Adrenal gland (tissue), 12 donors: ENCODE data around the gene HSD17B7. TPM values are rescaled to one million over a fixed set of nuclear protein-coding genes. Genes with fewer than 3 reads are reported as not detected.

Experiments used
- DNase-seq, 7 donors: peaks; one replicate each; pipeline ENCODE4 v3.0.0-alpha.2; 2019 to 2020
- H3K27ac ChIP-seq, 5 donors: fragments of 200-600 bp; sonication (generic) in 4 of 5; 1 replicate in 3 of 5; 2 replicates in 2 of 5; pipeline versions ENCODE4 v1.5.1 to v1.8.0; 2016 to 2020; ENCODE audit warnings: mild to moderate bottlenecking in 1 of 5
- H3K27me3 ChIP-seq: fragments of 200-600 bp; 2 replicates; pipeline ENCODE4 v1.8.0; 2021
- H3K36me3 ChIP-seq, 2 donors: fragments of 200-600 bp; replicated peaks in 1 of 2; 1 replicate in 1 of 2; 2 replicates in 1 of 2; pipeline versions ENCODE4 v1.5.1 to v1.8.0; 2018 to 2022
- H3K4me1 ChIP-seq, 2 donors: fragments of 200-600 bp; replicated peaks in 1 of 2; 1 replicate in 1 of 2; 2 replicates in 1 of 2; pipeline versions ENCODE4 v1.5.1 to v1.8.0; 2018 to 2021
- H3K4me3 ChIP-seq, 4 donors: fragments of 200-600 bp; sonication (generic) in 3 of 4; one replicate each; pipeline ENCODE4 v1.5.1; 2016 to 2018
- H3K9me3 ChIP-seq, 3 donors: fragments of 200-600 bp; sonication (generic) in 1 of 3; replicated peaks in 1 of 3; 1 replicate in 2 of 3; 2 replicates in 1 of 3; pipeline versions ENCODE4 v1.5.1 to v1.8.0; 2016 to 2021
- CTCF ChIP-seq, 6 experiments: fragments of 450-650 bp in 4 of 6; fragments of 200-600 bp in 2 of 6; sonication (generic) in 1 of 6; IDR thresholded peaks; 1 replicate in 5 of 6; 2 replicates in 1 of 6; pipeline versions ENCODE4 v1.5.1 to v1.8.0; 2016 to 2021; ENCODE audit warnings: antibody characterized with exemption in 6 of 6, mild to moderate bottlenecking in 2 of 6, moderate library complexity in 1 of 6
- POLR2A ChIP-seq, 2 donors: fragments of 450-650 bp; IDR thresholded peaks; one replicate each; pipeline ENCODE4 v1.6.1; 2017; ENCODE audit warnings: antibody characterized with exemption in 2 of 2, mild to moderate bottlenecking in 2 of 2, moderate library complexity in 1 of 2
- WGBS, 4 donors: extraction: QIAGEN DNeasy Blood & Tissue Kit in 2 of 4; methylation state at CpG; one replicate each; pipeline versions ENCODE4 v1.1.5 to v1.1.7; 2013 to 2017; 5-methylcytosine and 5-hydroxymethylcytosine counted together
- intact Hi-C, 2 donors: fragments of 100-400 bp; cut with DNase I; formaldehyde crosslinking; loops; one replicate each; pipeline versions ENCODE4 v1.14.1 to v1.15.0; 2022 to 2023
- polyA plus RNA-seq, 3 donors: library from polyadenylated mRNA; stranded (reverse); fragments of 200-250 nt in 2 of 3; fragments of 350-450 nt in 1 of 3; fragmentation: Illumina TruSeq in 1 of 3; extraction: RNeasy Lipid Tissue Mini Kit (QIAGEN cat#74804) in 1 of 3; gene quantifications; one replicate each; pipeline ENCODE4 v1.2.3, GENCODE V29; 2013 to 2014
- total RNA-seq, 9 donors: library from RNA; depleted of rRNA in 4 of 9; stranded (reverse); fragments of >200 nt in 4 of 9; fragments of 120-200 nt in 1 of 9; fragmentation: NEBNext Ultra II Directional in 1 of 9; extraction: Animal tissue kit (Norgen Biotek cat#: 25700) in 1 of 9; gene quantifications; one replicate each; pipeline versions ENCODE4 v1.1.0 to v1.2.4, GENCODE V29; 2013 to 2023
- donor health status: healthy with polysubstance abuse.
- donor health status: Bipolar disorder and iron deficiency.
- donor health status: DM: yes; HTN: yes; CAD: no.
- donor health status: DM: no; HTN: no; CAD: no.
- donor health status: DM: no; HTN: no; CAD: no.
- donor health status: DM: yes; HTN: yes; CAD: no.

The HSD17B7 gene
- total and polyA plus RNA-seq, 12 donors: 17.7 to 133 (median 39.8) TPM

DNA sequence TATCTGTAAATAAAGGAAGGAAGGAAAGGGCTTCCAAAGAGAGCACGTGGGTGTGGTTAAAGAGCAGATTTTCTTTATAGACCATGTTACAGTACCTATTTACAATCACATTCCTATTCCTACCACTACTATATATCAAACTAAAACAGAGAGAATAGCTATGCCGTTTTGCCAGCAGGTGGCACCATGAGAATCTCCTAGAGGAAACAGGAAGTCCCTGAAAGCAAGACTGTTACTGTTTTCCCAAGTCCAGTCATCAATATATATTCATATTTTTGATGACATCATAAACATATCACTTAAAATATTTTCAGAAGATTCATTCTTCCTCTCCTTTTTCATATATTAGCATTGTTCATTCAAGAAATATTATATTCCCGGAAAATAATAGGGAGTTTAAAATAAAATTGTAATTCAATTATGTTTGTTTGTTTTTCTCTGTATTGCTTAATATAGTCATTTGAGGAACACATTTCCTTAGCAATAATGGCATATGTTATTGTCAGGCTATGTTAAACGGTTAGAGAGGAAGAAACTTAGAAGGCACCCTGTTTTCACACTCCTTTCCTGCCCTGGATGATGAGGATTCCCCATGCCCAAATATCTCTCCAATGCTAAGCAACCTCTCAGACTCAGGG is 63.9 kb downstream of the HSD17B7 start:
- no peak overlapping the region for H3K27ac ChIP-seq
- no peak overlapping the region for H3K4me3 ChIP-seq
- H3K9me3 ChIP-seq: no peaks in the 10 kb centered on the region
- H3K27me3 ChIP-seq: no peaks in the 10 kb centered on the region
- DNase-seq: peak; percentile 47 to 89 (median 63)
- H3K36me3 ChIP-seq: no peaks in the 10 kb centered on the region
- 24 to 30% (median 26%) methylated on average over 4 of the region's 4 CpGs for WGBS, 4 donors
- no peaks in the 10 kb centered on the region for H3K4me1 ChIP-seq
- intact Hi-C loops: loop anchor here in 1 of 2 donors (10.0 kb wide), 1 partner anchor 460 kb away; no protein-coding TSS in a partner anchor
- no peak for TF ChIP-seq POLR2A (IDR thresholded peaks at IDR 0.05)
- TF ChIP-seq CTCF (IDR thresholded peaks at IDR 0.05): peak; percentile 53 to 75 (median 66)

- H3K36me3 ChIP-seq: no peaks in the 10 kb centered on the region
- no peak overlapping the region for H3K27ac ChIP-seq
- WGBS, 4 donors: 89 to 95% (median 90%) methylated on average over 4 of the region's 4 CpGs
- no peaks in the 10 kb centered on the region for H3K9me3 ChIP-seq
- no peaks in the 10 kb centered on the region for H3K4me1 ChIP-seq
- no peak overlapping the region for H3K4me3 ChIP-seq
- no peak for DNase-seq
- H3K27me3 ChIP-seq: no peaks in the 10 kb centered on the region
- TF ChIP-seq CTCF (IDR thresholded peaks at IDR 0.05) (no peak), POLR2A (IDR thresholded peaks at IDR 0.05) (no peak)
- intact Hi-C loops: loop anchor here in 1 of 2 donors (10.0 kb wide), 1 partner anchor 459 kb away; no protein-coding TSS in a partner anchor
These were observed 65.1 kb downstream of the HSD17B7 start for GRCh38 chr1:162855461-162856150.

DNA sequence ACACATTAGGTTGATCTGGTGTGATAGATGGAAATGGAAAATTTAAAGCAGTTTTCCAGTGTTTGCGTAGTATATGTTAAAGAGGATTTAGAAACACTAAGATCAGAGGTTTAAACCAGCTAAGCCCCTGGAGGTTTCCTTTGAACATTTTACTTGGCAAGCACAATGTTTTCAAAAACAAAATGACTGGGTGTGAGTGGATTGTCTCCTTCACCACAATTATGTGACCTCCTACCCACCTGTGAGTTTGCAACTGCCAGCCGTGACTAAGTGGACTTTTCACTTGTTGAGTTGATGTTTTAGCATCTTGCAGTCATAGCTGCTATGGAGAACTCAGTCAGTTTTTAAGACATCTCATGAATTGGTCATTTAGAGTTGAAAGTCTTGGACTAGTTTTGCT is 65.8 kb downstream of the HSD17B7 start:
- whole genome bisulfite sequencing, 4 donors: 86 to 92% (median 90%) methylated on average over 2 of the region's 2 CpGs
- Histone ChIP-seq H3K9me3 (no peaks in the 10 kb centered on the region), H3K27me3 (no peaks in the 10 kb centered on the region), H3K27ac (no peak overlapping the region), H3K36me3 (no peaks in the 10 kb centered on the region), H3K4me1 (no peaks in the 10 kb centered on the region), H3K4me3 (no peak overlapping the region)
- TF ChIP-seq CTCF (IDR thresholded peaks at IDR 0.05): no peak
- TF ChIP-seq POLR2A (IDR thresholded peaks at IDR 0.05): no peak
- no peak for DNase-seq
- intact Hi-C loops: loop anchor here in 1 of 2 donors (10.0 kb wide), 1 partner anchor 459 kb away; no protein-coding TSS in a partner anchor

GRCh38 chr1:162857850-162858249 is 67.3 kb downstream of the HSD17B7 start:
- TF ChIP-seq CTCF (IDR thresholded peaks at IDR 0.05): no peak
- no peak for TF ChIP-seq POLR2A (IDR thresholded peaks at IDR 0.05)
- intact Hi-C loops: loop anchor here in 1 of 2 donors (10.0 kb wide), 1 partner anchor 457 kb away; no protein-coding TSS in a partner anchor
- no peaks in the 10 kb centered on the region for H3K4me1 ChIP-seq

More at GRCh38 chr1:162857850-162858249, 67.3 kb downstream of the HSD17B7 start:
- no peaks in the 10 kb centered on the region for H3K9me3 ChIP-seq
- H3K27me3 ChIP-seq: no peaks in the 10 kb centered on the region
- DNase-seq: no peak
- no peaks in the 10 kb centered on the region for H3K36me3 ChIP-seq
- H3K27ac ChIP-seq: no peak overlapping the region
- H3K4me3 ChIP-seq: no peak overlapping the region
